Stimulated activated CD8-positive, alpha-beta memory T cell treated with anti-CD3 and anti-CD28 coated beads, Interleukin-15, amount 100 ng/mL, for 24 hours (primary cell): ENCODE measurements around the gene VPS50.
A peak's percentile ranks its signal among the peaks of the same experiment; 100 is the strongest.

ENCODE experiments used
- DNase-seq: peaks from one replicate; pipeline ENCODE4 v3.0.0-alpha.2; 2020; ENCODE audit warnings: low read depth

The VPS50 gene

GRCh38 chr7:93231799-93232672, at the start of gene VPS50:
TSS of gene VPS50 (plus strand) at chr7:93232366. CDS start at chr7:93232468, 102 bp downstream.
- peak; percentile 60 for DNase-seq

GRCh38 chr7:93185303-93186027, 46.7 kb upstream of the VPS50 start:
- no peak for DNase-seq

GRCh38 chr7:93188870-93189634, 43.1 kb upstream of the VPS50 start:
- DNase-seq: no peak

- DNase-seq: no peak
Observed at GRCh38 chr7:93194386-93194785, 37.8 kb upstream of the VPS50 start.

GRCh38 chr7:93196336-93196735, 35.8 kb upstream of the VPS50 start:
- no peak for DNase-seq

- no peak for DNase-seq
Observed at GRCh38 chr7:93198472-93198871, 33.7 kb upstream of the VPS50 start.

GRCh38 chr7:93202594-93203250, 29.4 kb upstream of the VPS50 start:
- no peak for DNase-seq

GRCh38 chr7:93203496-93203895, 28.7 kb upstream of the VPS50 start:
- no peak for DNase-seq

GRCh38 chr7:93205046-93205445, 27.1 kb upstream of the VPS50 start:
- DNase-seq: no peak

GRCh38 chr7:93211228-93211818, 20.8 kb upstream of the VPS50 start:
- no peak for DNase-seq

GRCh38 chr7:93212881-93213280, 19.3 kb upstream of the VPS50 start:
- no peak for DNase-seq

- no peak for DNase-seq
Observed at GRCh38 chr7:93218997-93219827, 13.0 kb upstream of the VPS50 start.

- no peak for DNase-seq
Observed at GRCh38 chr7:93219868-93220267, 12.3 kb upstream of the VPS50 start.

- DNase-seq: no peak
Observed at GRCh38 chr7:93226310-93226709, 5.9 kb upstream of the VPS50 start, which contains the start of gene HEPACAM2. TSS of gene HEPACAM2 (minus strand) at chr7:93226469.

- no peak for DNase-seq
Observed at GRCh38 chr7:93228302-93228701, 3.9 kb upstream of the VPS50 start.

GRCh38 chr7:93231259-93231658, 907 bp upstream of the VPS50 start:
- no peak for DNase-seq

GRCh38 chr7:93232673-93233018, 480 bp downstream of the VPS50 start:
- DNase-seq: no peak

- no peak for DNase-seq
Observed at GRCh38 chr7:93235541-93235940, 3.4 kb downstream of the VPS50 start.

- DNase-seq: no peak
Observed at GRCh38 chr7:93238131-93238530, 6.0 kb downstream of the VPS50 start.

GRCh38 chr7:93238748-93239147, 6.6 kb downstream of the VPS50 start:
- DNase-seq: no peak

- no peak for DNase-seq
Observed at GRCh38 chr7:93239824-93240223, 7.7 kb downstream of the VPS50 start.
